Measurements from ENCODE around the gene NUP98. TPM values are rescaled to one million over a fixed set of nuclear protein-coding genes. Genes with fewer than 3 reads are reported as not detected.

NUP98 gene
- total RNA-seq, 1 donor from 2014 or later = 75.2 TPM

DNA sequence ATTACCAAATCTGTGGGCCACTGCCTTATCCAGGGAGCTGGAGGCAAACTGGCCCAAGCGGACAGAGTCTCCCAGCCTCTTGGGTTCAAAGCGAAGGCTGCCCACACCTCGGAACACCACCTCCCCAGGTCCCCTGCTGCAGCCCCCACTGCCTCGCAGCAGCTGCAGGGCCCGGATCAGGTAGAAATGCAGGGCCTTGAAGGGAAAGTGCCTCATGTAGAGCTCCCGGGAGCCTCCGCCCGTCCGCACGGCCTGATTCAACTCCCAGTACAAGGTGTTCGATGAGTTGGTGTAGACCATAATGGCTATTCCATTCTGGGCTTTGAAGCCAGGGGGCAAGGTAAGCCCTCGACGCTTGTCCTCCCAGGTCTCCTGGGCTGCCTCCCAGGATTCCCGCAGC, 157.5 kb downstream of the NUP98 start:
- Histone ChIP-seq H3K36me3 (ENCODE audit: control insufficient read depth in 3 of 3, insufficient read depth in 3 of 3, low read length in 3 of 3) (no peaks in the 10 kb centered on the region), H3K9me3 (ENCODE audit: control insufficient read depth in 3 of 3, low read length in 3 of 3) (no peaks in the 10 kb centered on the region), H3K4me1 (ENCODE audit: control insufficient read depth in 3 of 3, insufficient read depth in 3 of 3, low read length in 3 of 3) (peaks cover 14 to 20% (median 19%) of the 10 kb centered on the region in 3 donors), H3K4me3 (ENCODE audit: low read length in 3 of 3) (no peak overlapping the region), H3K9ac (ENCODE audit: low read depth in 1 of 3, low read length in 3 of 3) (no peak overlapping the region), H3K27ac (ENCODE audit: low read depth, low read length) (no peak overlapping the region), H3K27me3 (ENCODE audit: control insufficient read depth in 3 of 3, insufficient read depth in 3 of 3, low read length in 3 of 3) (no peaks in the 10 kb centered on the region)

GRCh38 chr11:3638513-3638912, 158.8 kb downstream of the NUP98 start:
- Histone ChIP-seq H3K27me3 (ENCODE audit: control insufficient read depth in 3 of 3, insufficient read depth in 3 of 3, low read length in 3 of 3) (no peaks in the 10 kb centered on the region), H3K4me1 (ENCODE audit: control insufficient read depth in 3 of 3, insufficient read depth in 3 of 3, low read length in 3 of 3) (peaks cover 2 to 11% (median 11%) of the 10 kb centered on the region in 3 donors), H3K36me3 (ENCODE audit: control insufficient read depth in 3 of 3, insufficient read depth in 3 of 3, low read length in 3 of 3) (no peaks in the 10 kb centered on the region)

GRCh38 chr11:3637201-3637600, 160.2 kb downstream of the NUP98 start:
- H3K9ac ChIP-seq (ENCODE audit: low read depth in 1 of 3, low read length in 3 of 3) = no peak overlapping the region
- no peak overlapping the region for H3K27ac ChIP-seq (ENCODE audit: low read depth, low read length)
- H3K4me1 ChIP-seq (ENCODE audit: control insufficient read depth in 3 of 3, insufficient read depth in 3 of 3, low read length in 3 of 3) = no peaks in the 10 kb centered on the region
- no peaks in the 10 kb centered on the region for H3K9me3 ChIP-seq (ENCODE audit: control insufficient read depth in 3 of 3, low read length in 3 of 3)
- H3K4me3 ChIP-seq (ENCODE audit: low read length in 3 of 3) = no peak overlapping the region
- H3K36me3 ChIP-seq (ENCODE audit: control insufficient read depth in 3 of 3, insufficient read depth in 3 of 3, low read length in 3 of 3) = no peaks in the 10 kb centered on the region
- H3K27me3 ChIP-seq (ENCODE audit: control insufficient read depth in 3 of 3, insufficient read depth in 3 of 3, low read length in 3 of 3) = no peaks in the 10 kb centered on the region

More at GRCh38 chr11:3638513-3638912, 158.8 kb downstream of the NUP98 start:
- Histone ChIP-seq H3K9me3 (ENCODE audit: control insufficient read depth in 3 of 3, low read length in 3 of 3) (no peaks in the 10 kb centered on the region), H3K4me3 (ENCODE audit: low read length in 3 of 3) (no peak overlapping the region), H3K27ac (ENCODE audit: low read depth, low read length) (no peak overlapping the region), H3K9ac (ENCODE audit: low read depth in 1 of 3, low read length in 3 of 3) (no peak overlapping the region)

DNA sequence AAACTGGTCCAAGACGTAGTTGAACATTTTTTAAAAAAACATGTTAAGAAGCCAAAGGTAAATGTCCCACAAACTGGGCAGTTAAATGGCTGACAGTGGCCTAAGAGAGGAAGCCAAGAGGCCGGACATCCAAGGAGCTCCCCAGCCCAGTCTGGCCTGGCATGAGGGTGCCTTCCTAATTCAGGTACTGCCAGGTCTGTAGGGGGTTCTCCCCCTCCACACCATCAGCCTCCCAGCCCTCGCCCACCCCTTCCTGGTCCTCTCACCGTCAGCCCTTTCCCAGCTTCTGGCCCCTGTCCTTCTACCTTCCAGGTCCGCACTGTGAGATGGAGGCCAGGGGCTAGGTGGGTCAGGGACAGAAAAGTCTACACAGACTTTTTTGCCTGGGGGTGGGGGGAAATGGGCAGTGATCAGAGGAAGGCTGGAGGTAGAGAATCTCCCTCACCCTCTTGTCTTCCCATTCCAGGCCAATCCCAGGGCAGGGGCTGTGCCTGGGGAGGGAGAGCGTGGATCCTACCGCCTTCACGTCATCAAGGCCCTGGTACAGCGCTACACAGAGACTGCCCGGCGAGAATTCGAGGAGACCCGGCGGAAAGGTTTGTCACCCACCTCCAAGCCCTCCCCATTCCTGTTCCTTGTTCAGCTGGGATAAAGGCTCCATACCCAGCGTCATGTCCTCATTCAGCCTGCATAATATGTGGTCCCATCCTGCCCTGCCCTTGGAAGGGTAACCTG, 161.5 kb downstream of the NUP98 start:
- Histone ChIP-seq H3K27ac (ENCODE audit: low read depth, low read length) (no peak overlapping the region), H3K4me1 (ENCODE audit: control insufficient read depth in 3 of 3, insufficient read depth in 3 of 3, low read length in 3 of 3) (no peaks in the 10 kb centered on the region), H3K4me3 (ENCODE audit: low read length in 3 of 3) (no peak overlapping the region), H3K36me3 (ENCODE audit: control insufficient read depth in 3 of 3, insufficient read depth in 3 of 3, low read length in 3 of 3) (no peaks in the 10 kb centered on the region), H3K27me3 (ENCODE audit: control insufficient read depth in 3 of 3, insufficient read depth in 3 of 3, low read length in 3 of 3) (no peaks in the 10 kb centered on the region), H3K9me3 (ENCODE audit: control insufficient read depth in 3 of 3, low read length in 3 of 3) (no peaks in the 10 kb centered on the region), H3K9ac (ENCODE audit: low read depth in 1 of 3, low read length in 3 of 3) (no peak overlapping the region)

DNA sequence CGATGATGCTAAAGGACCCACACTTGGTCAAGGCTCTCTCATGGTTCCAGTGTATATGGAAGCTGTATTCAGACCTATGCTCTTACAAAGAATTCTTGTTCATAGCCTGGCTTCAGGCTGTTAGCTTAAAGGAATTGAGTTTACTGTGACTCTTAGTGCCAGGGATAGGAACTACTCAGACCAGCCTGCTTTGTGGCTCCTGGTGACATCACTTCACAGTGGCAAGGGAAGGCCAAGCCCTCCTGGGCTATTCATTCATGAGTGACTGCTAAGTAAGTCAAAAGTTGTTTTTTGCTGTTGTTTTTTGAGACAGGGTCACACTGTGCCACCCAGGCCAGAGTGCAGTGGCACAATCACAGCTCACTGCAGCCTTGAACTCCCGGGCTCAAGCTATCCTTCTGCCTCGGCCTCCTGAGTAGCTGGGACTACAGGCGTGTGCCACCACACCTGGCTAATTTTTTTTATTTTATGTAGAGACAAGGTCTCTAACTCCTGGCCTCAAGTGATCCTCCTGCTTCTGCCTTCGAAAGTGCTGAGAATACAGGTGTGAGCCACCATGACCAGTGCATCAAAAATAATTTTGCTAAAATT, 165.2 kb downstream of the NUP98 start:
- no peaks in the 10 kb centered on the region for H3K9me3 ChIP-seq (ENCODE audit: control insufficient read depth in 3 of 3, low read length in 3 of 3)
- H3K27ac ChIP-seq (ENCODE audit: low read depth, low read length) = no peak overlapping the region
- H3K9ac ChIP-seq (ENCODE audit: low read depth in 1 of 3, low read length in 3 of 3) = no peak overlapping the region
- no peaks in the 10 kb centered on the region for H3K4me1 ChIP-seq (ENCODE audit: control insufficient read depth in 3 of 3, insufficient read depth in 3 of 3, low read length in 3 of 3)
- no peaks in the 10 kb centered on the region for H3K27me3 ChIP-seq (ENCODE audit: control insufficient read depth in 3 of 3, insufficient read depth in 3 of 3, low read length in 3 of 3)
- no peaks in the 10 kb centered on the region for H3K36me3 ChIP-seq (ENCODE audit: control insufficient read depth in 3 of 3, insufficient read depth in 3 of 3, low read length in 3 of 3)
- H3K4me3 ChIP-seq (ENCODE audit: low read length in 3 of 3) = no peak overlapping the region

DNA sequence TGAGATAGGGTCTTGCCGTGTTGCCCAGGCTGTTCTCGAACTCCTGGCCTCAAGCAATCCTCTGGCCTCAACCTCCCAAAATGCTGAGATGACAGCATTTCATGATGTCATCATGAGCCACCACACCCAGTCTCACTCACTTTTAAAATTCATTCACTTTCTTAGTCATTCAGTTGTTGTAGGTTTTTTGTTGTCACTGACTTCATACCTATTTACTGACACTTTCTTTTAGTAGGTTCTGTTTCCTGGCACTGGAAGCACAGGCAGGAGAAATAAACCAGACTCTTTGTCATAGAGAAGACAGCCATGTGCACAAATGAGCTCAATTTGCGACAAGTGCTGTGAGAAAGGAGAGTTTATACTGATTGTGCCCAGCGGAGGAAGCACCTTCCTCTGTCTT, 166.0 kb downstream of the NUP98 start:
- Histone ChIP-seq H3K4me1 (ENCODE audit: control insufficient read depth in 3 of 3, insufficient read depth in 3 of 3, low read length in 3 of 3) (no peaks in the 10 kb centered on the region), H3K27ac (ENCODE audit: low read depth, low read length) (no peak overlapping the region), H3K9me3 (ENCODE audit: control insufficient read depth in 3 of 3, low read length in 3 of 3) (no peaks in the 10 kb centered on the region), H3K4me3 (ENCODE audit: low read length in 3 of 3) (no peak overlapping the region), H3K9ac (ENCODE audit: low read depth in 1 of 3, low read length in 3 of 3) (no peak overlapping the region), H3K27me3 (ENCODE audit: control insufficient read depth in 3 of 3, insufficient read depth in 3 of 3, low read length in 3 of 3) (no peaks in the 10 kb centered on the region), H3K36me3 (ENCODE audit: control insufficient read depth in 3 of 3, insufficient read depth in 3 of 3, low read length in 3 of 3) (no peaks in the 10 kb centered on the region)

DNA sequence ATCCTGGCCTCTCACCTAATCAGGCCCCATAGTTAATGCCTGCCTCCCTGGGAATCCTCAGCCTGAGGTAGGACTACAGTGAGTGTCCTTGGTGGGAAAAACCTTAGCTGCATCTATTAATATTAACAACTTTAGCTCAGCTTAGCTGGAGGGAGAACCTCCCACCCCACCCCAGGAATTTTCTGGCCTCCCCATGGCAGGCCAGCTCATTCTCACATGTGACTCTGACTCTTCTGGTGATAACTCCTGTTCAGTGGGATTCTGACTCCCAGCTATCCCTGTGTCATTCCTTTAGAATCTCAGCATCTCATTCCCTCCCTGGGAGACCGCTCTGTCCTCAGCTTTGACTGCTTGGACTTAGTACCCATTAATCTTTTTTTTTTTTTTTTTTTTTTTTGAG, 170.1 kb downstream of the NUP98 start:
- Histone ChIP-seq H3K27me3 (ENCODE audit: control insufficient read depth in 3 of 3, insufficient read depth in 3 of 3, low read length in 3 of 3) (no peaks in the 10 kb centered on the region), H3K4me3 (ENCODE audit: low read length in 3 of 3) (no peak overlapping the region), H3K27ac (ENCODE audit: low read depth, low read length) (no peak overlapping the region), H3K4me1 (ENCODE audit: control insufficient read depth in 3 of 3, insufficient read depth in 3 of 3, low read length in 3 of 3) (no peaks in the 10 kb centered on the region), H3K9me3 (ENCODE audit: control insufficient read depth in 3 of 3, low read length in 3 of 3) (no peaks in the 10 kb centered on the region), H3K36me3 (ENCODE audit: control insufficient read depth in 3 of 3, insufficient read depth in 3 of 3, low read length in 3 of 3) (no peaks in the 10 kb centered on the region), H3K9ac (ENCODE audit: low read depth in 1 of 3, low read length in 3 of 3) (no peak overlapping the region)

- Histone ChIP-seq H3K4me3 (ENCODE audit: low read length in 3 of 3) (no peak overlapping the region), H3K36me3 (ENCODE audit: control insufficient read depth in 3 of 3, insufficient read depth in 3 of 3, low read length in 3 of 3) (no peaks in the 10 kb centered on the region), H3K9me3 (ENCODE audit: control insufficient read depth in 3 of 3, low read length in 3 of 3) (no peaks in the 10 kb centered on the region), H3K9ac (ENCODE audit: low read depth in 1 of 3, low read length in 3 of 3) (no peak overlapping the region), H3K27ac (ENCODE audit: low read depth, low read length) (no peak overlapping the region), H3K4me1 (ENCODE audit: control insufficient read depth in 3 of 3, insufficient read depth in 3 of 3, low read length in 3 of 3) (no peaks in the 10 kb centered on the region), H3K27me3 (ENCODE audit: control insufficient read depth in 3 of 3, insufficient read depth in 3 of 3, low read length in 3 of 3) (no peaks in the 10 kb centered on the region)
Measured at GRCh38 chr11:3626250-3626960, 170.9 kb downstream of the NUP98 start.

All from skeletal muscle tissue (tissue), 4 donors.